ENCODE measurements around the gene REV3L.

The REV3L gene

DNA sequence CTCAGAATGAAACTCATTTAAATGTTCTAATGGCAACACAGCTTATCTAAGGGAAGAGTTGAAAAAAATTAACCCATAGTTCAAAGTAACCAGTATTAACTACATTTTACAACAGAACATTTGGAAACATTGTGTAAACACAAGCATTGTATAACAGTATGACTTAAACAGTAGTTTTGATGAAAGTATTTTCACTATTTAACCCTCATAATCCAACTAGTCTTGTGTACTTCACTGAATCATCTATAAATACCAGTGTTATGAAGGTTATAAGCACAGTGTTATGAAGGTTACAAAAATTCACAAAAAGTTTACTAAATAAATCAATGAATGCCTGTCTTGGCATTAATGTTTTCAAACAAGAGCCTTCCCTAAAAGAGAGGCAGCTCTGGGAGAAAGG is 66.5 kb downstream of the REV3L start:
- DNase-seq (ENCODE audit: extremely low spot score): no peak
- TF ChIP-seq, protein P1, sequence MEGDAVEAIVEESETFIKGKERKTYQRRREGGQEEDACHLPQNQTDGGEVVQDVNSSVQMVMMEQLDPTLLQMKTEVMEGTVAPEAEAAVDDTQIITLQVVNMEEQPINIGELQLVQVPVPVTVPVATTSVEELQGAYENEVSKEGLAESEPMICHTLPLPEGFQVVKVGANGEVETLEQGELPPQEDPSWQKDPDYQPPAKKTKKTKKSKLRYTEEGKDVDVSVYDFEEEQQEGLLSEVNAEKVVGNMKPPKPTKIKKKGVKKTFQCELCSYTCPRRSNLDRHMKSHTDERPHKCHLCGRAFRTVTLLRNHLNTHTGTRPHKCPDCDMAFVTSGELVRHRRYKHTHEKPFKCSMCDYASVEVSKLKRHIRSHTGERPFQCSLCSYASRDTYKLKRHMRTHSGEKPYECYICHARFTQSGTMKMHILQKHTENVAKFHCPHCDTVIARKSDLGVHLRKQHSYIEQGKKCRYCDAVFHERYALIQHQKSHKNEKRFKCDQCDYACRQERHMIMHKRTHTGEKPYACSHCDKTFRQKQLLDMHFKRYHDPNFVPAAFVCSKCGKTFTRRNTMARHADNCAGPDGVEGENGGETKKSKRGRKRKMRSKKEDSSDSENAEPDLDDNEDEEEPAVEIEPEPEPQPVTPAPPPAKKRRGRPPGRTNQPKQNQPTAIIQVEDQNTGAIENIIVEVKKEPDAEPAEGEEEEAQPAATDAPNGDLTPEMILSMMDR (IDR thresholded peaks at IDR 0.05; ENCODE audit: control extremely low read depth, extremely low read depth, low read depth, missing control alignments): no peak
- ChIA-PET POLR2A (no interaction called here), CTCF (interaction anchor here (1.0 kb wide), 1 partner anchor 16 kb away, joined by 3 read pairs; no protein-coding TSS in a partner anchor)

DNA sequence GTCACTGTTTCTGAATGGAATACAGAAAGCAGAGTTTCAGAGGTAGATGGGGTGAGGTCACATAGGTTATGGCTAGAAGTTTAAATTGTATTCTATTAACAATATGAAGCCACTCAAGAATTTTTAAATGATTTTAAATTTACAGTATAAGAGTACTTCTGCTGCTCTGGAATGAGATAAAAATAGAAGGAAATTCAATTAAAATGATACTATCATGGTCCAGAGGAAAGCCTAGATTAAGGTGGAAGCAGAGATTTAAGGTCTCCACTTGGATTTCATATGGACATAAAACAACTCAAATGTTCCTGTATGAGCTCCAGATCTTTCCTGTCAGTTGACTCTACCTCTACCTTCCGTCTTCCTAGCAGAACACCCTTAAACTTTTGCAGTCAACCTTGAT is 68.6 kb downstream of the REV3L start:
- CTCF ChIA-PET: interaction anchor here (1.0 to 1.8 kb wide), 2 partner anchors 10 to 70 kb away, joined by 3 to 7 read pairs; no protein-coding TSS in a partner anchor
- POLR2A ChIA-PET: no interaction called here
- no peak for DNase-seq (ENCODE audit: extremely low spot score)
- TF ChIP-seq, protein P1 (IDR thresholded peaks at IDR 0.05; ENCODE audit: control extremely low read depth, extremely low read depth, low read depth, missing control alignments): no peak

DNA sequence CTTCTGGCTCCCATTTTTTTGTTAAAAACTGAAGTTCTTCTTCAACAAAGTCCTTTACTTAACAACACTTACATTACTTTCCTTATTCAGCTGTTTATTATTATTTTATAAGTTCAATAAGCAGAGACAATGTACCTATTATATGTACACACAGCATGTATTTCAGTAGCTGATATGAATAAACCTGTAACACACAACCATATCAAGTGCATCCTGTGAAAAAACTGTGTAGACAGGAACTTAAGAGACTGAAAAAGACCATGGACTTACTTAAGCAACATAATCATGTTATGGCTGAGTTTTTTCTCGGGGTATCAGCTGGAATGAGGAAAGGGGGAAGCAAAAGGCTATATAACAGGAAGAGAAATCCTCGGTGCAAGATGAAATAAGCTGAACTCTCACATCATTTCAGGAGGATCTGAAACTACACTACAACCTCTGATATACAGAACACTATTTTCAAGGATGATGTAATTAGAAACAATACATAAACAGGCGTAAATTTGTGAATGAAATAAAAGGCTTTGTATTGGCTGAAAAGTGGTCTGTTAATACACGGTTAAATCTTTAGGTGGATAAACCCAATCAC is 70.9 kb downstream of the REV3L start:
- CTCF ChIA-PET: interaction anchor here (0.9 to 2.0 kb wide), 3 partner anchors 12 to 153 kb away, joined by 3 to 7 read pairs (median 5); a partner anchor contains a TSS
- POLR2A ChIA-PET: no interaction called here
- TF ChIP-seq, protein P1 (IDR thresholded peaks at IDR 0.05; ENCODE audit: control extremely low read depth, extremely low read depth, low read depth, missing control alignments): no peak
- DNase-seq (ENCODE audit: extremely low spot score): no peak

DNA sequence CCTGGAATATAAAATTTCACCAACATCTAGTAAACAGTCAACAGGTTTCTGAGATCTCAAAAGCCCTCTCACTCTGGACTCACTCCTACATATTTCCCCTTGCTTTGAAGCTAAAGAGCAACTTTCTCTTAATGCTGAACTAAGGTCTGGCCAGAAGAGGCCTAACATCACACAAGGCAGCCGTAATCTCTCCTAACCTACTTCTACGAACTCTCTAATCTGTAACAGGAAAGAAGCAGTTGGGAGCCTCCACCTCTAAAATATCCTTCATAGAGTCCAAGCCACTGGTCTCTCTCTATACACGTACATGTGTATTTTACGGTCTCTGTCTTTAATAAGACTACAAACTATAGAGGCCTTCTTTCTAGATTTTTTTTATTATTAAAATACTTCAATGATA is 72.0 kb downstream of the REV3L start:
- TF ChIP-seq, protein P1 (IDR thresholded peaks at IDR 0.05; ENCODE audit: control extremely low read depth, extremely low read depth, low read depth, missing control alignments): no peak
- no peak for DNase-seq (ENCODE audit: extremely low spot score)
- POLR2A ChIA-PET: interaction anchor here (0.5 to 0.7 kb wide), 2 partner anchors 13 to 72 kb away, joined by 3 to 4 read pairs; partner anchors contain the start of gene REV3L
- CTCF ChIA-PET: interaction anchor here (0.9 to 1.3 kb wide), 2 partner anchors 48 to 152 kb away, joined by 3 to 5 read pairs; a partner anchor contains a TSS

DNA sequence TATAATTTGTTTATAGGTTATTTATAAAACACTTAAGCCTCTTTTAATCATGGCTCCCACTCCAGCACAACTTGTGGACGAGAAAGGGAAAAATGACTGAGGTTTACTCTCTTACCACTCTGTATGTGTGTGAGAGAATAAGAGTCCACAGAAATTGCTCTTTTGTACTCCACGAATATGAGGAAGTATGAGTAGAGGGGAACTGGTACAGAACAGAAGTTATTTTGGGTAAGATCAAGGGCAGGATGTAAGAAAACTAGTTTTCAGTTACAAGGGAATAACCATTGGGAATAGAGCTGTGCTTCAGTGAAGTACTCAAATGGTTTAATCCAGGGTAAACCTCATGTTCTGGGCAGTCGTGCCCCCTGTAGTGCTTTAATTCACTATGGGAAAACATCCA is 72.6 kb downstream of the REV3L start:
- DNase-seq (ENCODE audit: extremely low spot score): no peak
- ChIA-PET POLR2A (interaction anchor here (0.5 to 0.7 kb wide), 2 partner anchors 14 to 73 kb away, joined by 3 to 4 read pairs; partner anchors contain the start of gene REV3L), CTCF (no interaction called here)
- TF ChIP-seq, protein P1 (IDR thresholded peaks at IDR 0.05; ENCODE audit: control extremely low read depth, extremely low read depth, low read depth, missing control alignments): no peak

DNA sequence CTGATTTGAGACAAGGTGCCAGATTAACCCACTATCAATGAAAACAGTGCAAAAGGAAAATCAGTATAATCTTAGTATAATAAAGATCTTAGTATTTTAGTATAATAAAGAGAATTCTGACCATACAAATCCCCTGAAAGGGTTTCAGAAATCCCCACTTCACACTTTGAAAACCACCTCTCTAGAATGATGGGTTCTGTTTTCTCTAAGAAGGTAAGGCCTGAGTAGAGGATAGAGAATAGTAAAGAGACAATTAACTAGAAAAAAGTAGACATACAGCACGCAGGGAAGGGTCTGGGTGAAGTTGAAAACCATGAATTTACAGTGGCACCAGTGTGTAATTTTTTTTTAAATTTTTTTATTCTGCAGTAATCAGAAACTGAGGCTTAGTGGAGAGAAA is 73.6 kb downstream of the REV3L start:
- ChIA-PET POLR2A (no interaction called here), CTCF (no interaction called here)
- TF ChIP-seq, protein P1 (IDR thresholded peaks at IDR 0.05; ENCODE audit: control extremely low read depth, extremely low read depth, low read depth, missing control alignments): no peak

More for the DNA sequence above, 73.6 kb downstream of the REV3L start:
- no peak for DNase-seq (ENCODE audit: extremely low spot score)
